Measurements from ENCODE around the gene CDH20. TPM values are rescaled to one million over a fixed set of nuclear protein-coding genes. Genes with fewer than 3 reads are reported as not detected.
A peak's percentile ranks its signal among the peaks of the same experiment; 100 is the strongest.

The CDH20 gene
- total RNA-seq, 1 donor from 2014 or later = not detected

DNA sequence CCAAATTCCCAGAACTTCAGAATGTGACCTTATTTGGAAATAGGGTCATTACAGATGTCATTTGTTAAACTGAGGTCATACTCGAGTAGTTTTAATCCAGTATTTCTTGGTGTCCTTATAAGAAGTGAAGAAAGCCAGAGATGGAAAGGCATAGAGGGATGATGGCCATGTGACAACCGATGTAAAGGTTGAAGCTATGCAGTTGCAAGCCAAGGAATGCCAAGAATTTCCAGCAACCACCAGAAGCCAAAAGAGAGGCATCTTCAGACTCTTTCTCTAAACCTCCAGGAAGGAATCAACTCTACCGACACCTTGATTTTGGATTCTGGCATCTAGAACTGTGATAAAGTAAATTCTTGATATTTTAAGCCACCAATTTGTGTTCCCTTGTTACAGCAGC lies 242.2 kb downstream of the CDH20 start:
- DNase-seq (ENCODE audit: low read depth) = no peak
- TF ChIP-seq, protein P1, sequence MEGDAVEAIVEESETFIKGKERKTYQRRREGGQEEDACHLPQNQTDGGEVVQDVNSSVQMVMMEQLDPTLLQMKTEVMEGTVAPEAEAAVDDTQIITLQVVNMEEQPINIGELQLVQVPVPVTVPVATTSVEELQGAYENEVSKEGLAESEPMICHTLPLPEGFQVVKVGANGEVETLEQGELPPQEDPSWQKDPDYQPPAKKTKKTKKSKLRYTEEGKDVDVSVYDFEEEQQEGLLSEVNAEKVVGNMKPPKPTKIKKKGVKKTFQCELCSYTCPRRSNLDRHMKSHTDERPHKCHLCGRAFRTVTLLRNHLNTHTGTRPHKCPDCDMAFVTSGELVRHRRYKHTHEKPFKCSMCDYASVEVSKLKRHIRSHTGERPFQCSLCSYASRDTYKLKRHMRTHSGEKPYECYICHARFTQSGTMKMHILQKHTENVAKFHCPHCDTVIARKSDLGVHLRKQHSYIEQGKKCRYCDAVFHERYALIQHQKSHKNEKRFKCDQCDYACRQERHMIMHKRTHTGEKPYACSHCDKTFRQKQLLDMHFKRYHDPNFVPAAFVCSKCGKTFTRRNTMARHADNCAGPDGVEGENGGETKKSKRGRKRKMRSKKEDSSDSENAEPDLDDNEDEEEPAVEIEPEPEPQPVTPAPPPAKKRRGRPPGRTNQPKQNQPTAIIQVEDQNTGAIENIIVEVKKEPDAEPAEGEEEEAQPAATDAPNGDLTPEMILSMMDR (IDR thresholded peaks at IDR 0.05; ENCODE audit: insufficient read depth, low read length, poor library complexity, severe bottlenecking) = no peak

DNA sequence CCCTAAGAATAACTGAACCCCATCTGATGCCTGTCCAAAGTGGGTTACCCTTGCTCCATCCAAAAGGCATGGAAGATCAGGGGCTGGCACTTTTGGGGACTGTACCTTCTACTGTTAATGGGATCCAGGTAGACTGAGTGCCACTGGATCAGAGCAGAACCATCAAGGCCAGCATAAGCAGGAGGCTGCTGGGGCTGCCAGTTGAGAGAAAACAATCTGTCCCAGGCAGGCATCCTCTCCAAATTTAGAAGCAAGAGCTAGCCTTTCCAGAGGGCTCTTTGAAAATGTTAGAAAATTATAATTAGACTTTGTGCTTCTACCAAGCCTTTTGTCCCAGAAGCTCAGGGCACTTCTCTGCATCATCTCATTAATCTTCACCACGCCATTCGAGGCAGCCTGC lies 245.6 kb downstream of the CDH20 start:
- H3K4me3 ChIP-seq (ENCODE audit: low read depth, low read length) = no peak overlapping the region
- TF ChIP-seq, protein P1 (IDR thresholded peaks at IDR 0.05; ENCODE audit: insufficient read depth, low read length, poor library complexity, severe bottlenecking) = no peak
- no peaks in the 10 kb centered on the region for H3K36me3 ChIP-seq (ENCODE audit: control insufficient read depth, insufficient read depth, low read length)
- no peak for DNase-seq (ENCODE audit: low read depth)
- H3K27me3 ChIP-seq (ENCODE audit: control insufficient read depth, insufficient read depth, low read length) = no peaks in the 10 kb centered on the region

More for the DNA sequence above, 242.2 kb downstream of the CDH20 start:
- H3K4me3 ChIP-seq (ENCODE audit: low read depth, low read length) = no peak overlapping the region
- no peaks in the 10 kb centered on the region for H3K36me3 ChIP-seq (ENCODE audit: control insufficient read depth, insufficient read depth, low read length)
- H3K27me3 ChIP-seq (ENCODE audit: control insufficient read depth, insufficient read depth, low read length) = no peaks in the 10 kb centered on the region

DNA sequence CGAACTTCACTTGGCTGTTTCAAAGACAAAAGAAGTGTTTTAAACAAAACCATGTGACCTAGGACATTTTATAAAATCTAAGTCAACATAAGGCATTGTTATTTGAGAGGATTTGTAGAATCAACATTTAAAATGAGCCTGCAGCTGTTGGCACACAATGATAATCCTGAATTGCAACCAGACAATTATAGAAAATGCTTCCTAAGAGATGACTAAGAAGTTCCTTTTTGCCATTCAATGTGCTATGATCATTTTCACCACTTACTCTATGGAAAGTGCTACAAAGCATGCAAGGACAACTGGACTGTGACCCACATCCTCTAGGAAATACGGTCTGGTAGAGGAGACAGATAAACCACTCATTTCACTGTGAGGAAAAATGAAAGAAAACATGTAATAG lies 246.4 kb downstream of the CDH20 start:
- TF ChIP-seq, protein P1 (IDR thresholded peaks at IDR 0.05; ENCODE audit: insufficient read depth, low read length, poor library complexity, severe bottlenecking) = no peak
- Histone ChIP-seq H3K27me3 (ENCODE audit: control insufficient read depth, insufficient read depth, low read length) (no peaks in the 10 kb centered on the region), H3K4me3 (ENCODE audit: low read depth, low read length) (no peak overlapping the region), H3K36me3 (ENCODE audit: control insufficient read depth, insufficient read depth, low read length) (no peaks in the 10 kb centered on the region)
- DNase-seq (ENCODE audit: low read depth) = no peak

GRCh38 chr18:61580046-61580445 lies 246.8 kb downstream of the CDH20 start:
- TF ChIP-seq, protein P1 (IDR thresholded peaks at IDR 0.05; ENCODE audit: insufficient read depth, low read length, poor library complexity, severe bottlenecking) = no peak

GRCh38 chr18:61581578-61582201 lies 248.5 kb downstream of the CDH20 start:
- TF ChIP-seq, protein P1 (IDR thresholded peaks at IDR 0.05; ENCODE audit: insufficient read depth, low read length, poor library complexity, severe bottlenecking) = peak; percentile 98
- no peaks in the 10 kb centered on the region for H3K27me3 ChIP-seq (ENCODE audit: control insufficient read depth, insufficient read depth, low read length)
- peak overlapping the region; percentile 27 for H3K4me3 ChIP-seq (ENCODE audit: low read depth, low read length)
- H3K36me3 ChIP-seq (ENCODE audit: control insufficient read depth, insufficient read depth, low read length) = no peaks in the 10 kb centered on the region
- no peak for DNase-seq (ENCODE audit: low read depth)

More at GRCh38 chr18:61580046-61580445, 246.8 kb downstream of the CDH20 start:
- no peaks in the 10 kb centered on the region for H3K27me3 ChIP-seq (ENCODE audit: control insufficient read depth, insufficient read depth, low read length)
- H3K4me3 ChIP-seq (ENCODE audit: low read depth, low read length) = no peak overlapping the region
- DNase-seq (ENCODE audit: low read depth) = no peak
- no peaks in the 10 kb centered on the region for H3K36me3 ChIP-seq (ENCODE audit: control insufficient read depth, insufficient read depth, low read length)

GRCh38 chr18:61582202-61582710 lies 249.0 kb downstream of the CDH20 start:
- TF ChIP-seq, protein P1 (IDR thresholded peaks at IDR 0.05; ENCODE audit: insufficient read depth, low read length, poor library complexity, severe bottlenecking) = no peak
- H3K27me3 ChIP-seq (ENCODE audit: control insufficient read depth, insufficient read depth, low read length) = no peaks in the 10 kb centered on the region
- H3K4me3 ChIP-seq (ENCODE audit: low read depth, low read length) = peak overlapping the region; percentile 27
- DNase-seq (ENCODE audit: low read depth) = no peak
- H3K36me3 ChIP-seq (ENCODE audit: control insufficient read depth, insufficient read depth, low read length) = no peaks in the 10 kb centered on the region

Data from kidney epithelial cell (primary cell).